Sigmoid colon (tissue), 4 donors: ENCODE data around the gene THAP12.

Experiments
- CTCF ChIP-seq, 4 experiments: fragments of 450-650 bp in 3 of 4; fragments of 200-600 bp in 1 of 4; IDR thresholded peaks; one replicate each; pipeline ENCODE4 v1.5.1; 2016 to 2019; ENCODE audit warnings: antibody characterized with exemption in 4 of 4, mild to moderate bottlenecking in 3 of 4, moderate library complexity in 2 of 4
- EP300 ChIP-seq, 4 donors: sonication (generic); formaldehyde crosslinking; IDR thresholded peaks; one replicate each; pipeline ENCODE4 v1.6.1; 2017; ENCODE audit warnings: antibody characterized with exemption in 4 of 4

DNA sequence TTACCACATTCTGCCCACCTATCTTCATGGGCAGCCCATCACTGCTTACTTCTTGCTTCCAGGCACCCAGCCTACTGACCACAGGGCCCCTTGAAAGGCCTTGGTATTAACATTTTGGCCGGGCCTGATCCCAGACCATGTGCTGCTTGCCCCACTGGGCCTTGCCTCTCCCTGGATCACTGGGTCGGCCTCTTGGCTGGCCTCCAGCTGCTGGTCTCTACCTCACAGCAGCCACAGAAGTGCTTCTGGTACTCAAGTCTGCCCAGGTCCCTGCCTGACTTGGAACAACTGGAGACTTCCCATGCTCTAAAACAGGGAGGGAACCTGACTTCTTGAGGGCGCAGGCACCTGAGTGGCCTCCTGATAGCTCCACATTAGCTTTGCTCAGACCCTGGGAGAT lies 63.6 kb downstream of the THAP12 start:
- TF ChIP-seq CTCF (IDR thresholded peaks at IDR 0.05) = no peak
- no peak for TF ChIP-seq EP300 (IDR thresholded peaks at IDR 0.05)
